Measurements from ENCODE around the gene PLCD1.
A peak's percentile ranks its signal among the peaks of the same experiment; 100 is the strongest.

The PLCD1 gene

GRCh38 chr3:37967260-37967881 is 62.1 kb downstream of the PLCD1 start:
- H3K4me3 ChIP-seq (ENCODE audit: low read depth, low read length): no peak overlapping the region
- peak; percentile 87 for TF ChIP-seq CTCF (IDR thresholded peaks at IDR 0.05; ENCODE audit: borderline replicate concordance, insufficient read depth, low read depth, low read length)

GRCh38 chr3:37964716-37965115 is 64.7 kb downstream of the PLCD1 start:
- TF ChIP-seq CTCF (IDR thresholded peaks at IDR 0.05; ENCODE audit: borderline replicate concordance, insufficient read depth, low read depth, low read length): no peak
- no peak overlapping the region for H3K4me3 ChIP-seq (ENCODE audit: low read depth, low read length)

- no peak for TF ChIP-seq CTCF (IDR thresholded peaks at IDR 0.05; ENCODE audit: borderline replicate concordance, insufficient read depth, low read depth, low read length)
- H3K4me3 ChIP-seq (ENCODE audit: low read depth, low read length): no peak overlapping the region
Measured at GRCh38 chr3:37964146-37964545, 65.3 kb downstream of the PLCD1 start.

- no peak overlapping the region for H3K4me3 ChIP-seq (ENCODE audit: low read depth, low read length)
- TF ChIP-seq CTCF (IDR thresholded peaks at IDR 0.05; ENCODE audit: borderline replicate concordance, insufficient read depth, low read depth, low read length): no peak
Measured at GRCh38 chr3:37963635-37964034, 65.8 kb downstream of the PLCD1 start.

- no peak for TF ChIP-seq CTCF (IDR thresholded peaks at IDR 0.05; ENCODE audit: borderline replicate concordance, insufficient read depth, low read depth, low read length)
- H3K4me3 ChIP-seq (ENCODE audit: low read depth, low read length): no peak overlapping the region
Measured at GRCh38 chr3:37963016-37963415, 66.4 kb downstream of the PLCD1 start.

GRCh38 chr3:37961622-37962431 is 67.6 kb downstream of the PLCD1 start:
- TF ChIP-seq CTCF (IDR thresholded peaks at IDR 0.05; ENCODE audit: borderline replicate concordance, insufficient read depth, low read depth, low read length): no peak
- H3K4me3 ChIP-seq (ENCODE audit: low read depth, low read length): no peak overlapping the region

GRCh38 chr3:37957539-37957936 is 71.9 kb downstream of the PLCD1 start:
- H3K4me3 ChIP-seq (ENCODE audit: low read depth, low read length): no peak overlapping the region
- TF ChIP-seq CTCF (IDR thresholded peaks at IDR 0.05; ENCODE audit: borderline replicate concordance, insufficient read depth, low read depth, low read length): no peak

All from GM12875 (cell line).